Skin of body (tissue), 2 donors: Measurements from ENCODE around the gene ABCF3. TPM values are rescaled to one million over a fixed set of nuclear protein-coding genes. Genes with fewer than 3 reads are reported as not detected.
A peak's percentile ranks its signal among the peaks of the same experiment; 100 is the strongest.
"Not testable (repeated sequence)": the region's sequence is repeated elsewhere in the genome, so short reads cannot be mapped to it uniquely, and the experiment has no call there.

Source experiments
- DNase-seq: peaks from one replicate; lab custom pipeline; 2025; lab: John Stamatoyannopoulos, UW
- total RNA-seq: library from RNA; depleted of rRNA; stranded (reverse); fragments of >200 nt; gene quantifications from one replicate; pipeline ENCODE4 v1.2.3, GENCODE V29; 2014

ABCF3 gene
- 46.3 TPM for total RNA-seq

GRCh38 chr3:184186184-184186901, at the start of gene ABCF3:
Gene ABCF3, plus strand, starts transcription at chr3:184186199. Its CDS starts 9 bp downstream, at chr3:184186208.
- DNase-seq: no peak

- no peak for DNase-seq
Observed at GRCh38 chr3:184140436-184140835, 45.6 kb upstream of the ABCF3 start.

GRCh38 chr3:184142199-184142598, 43.8 kb upstream of the ABCF3 start:
- DNase-seq: no peak

GRCh38 chr3:184143327-184143726, 42.7 kb upstream of the ABCF3 start:
- no peak for DNase-seq

GRCh38 chr3:184144505-184144904, 41.5 kb upstream of the ABCF3 start:
- DNase-seq: no peak

- peak; percentile 52 for DNase-seq
Observed at GRCh38 chr3:184145111-184145524, 40.9 kb upstream of the ABCF3 start.

GRCh38 chr3:184145751-184146270, 40.2 kb upstream of the ABCF3 start:
- no peak for DNase-seq

- DNase-seq: no peak
Observed at GRCh38 chr3:184148076-184148475, 37.9 kb upstream of the ABCF3 start.

- DNase-seq: no peak
Observed at GRCh38 chr3:184149123-184149522, 36.9 kb upstream of the ABCF3 start.

- DNase-seq: not testable (repeated sequence)
Observed at GRCh38 chr3:184149770-184150169, 36.2 kb upstream of the ABCF3 start.

- peak; percentile 19 for DNase-seq
Observed at GRCh38 chr3:184154885-184155643, 30.9 kb upstream of the ABCF3 start, which contains the start of gene DVL3. Gene DVL3, plus strand, starts transcription at chr3:184155377. Its CDS starts 259 bp downstream, at chr3:184155636.

- peak; percentile 50 for DNase-seq
Observed at GRCh38 chr3:184155644-184156521, 30.1 kb upstream of the ABCF3 start.

GRCh38 chr3:184156522-184156955, 29.5 kb upstream of the ABCF3 start:
- peak; percentile 79 for DNase-seq

- DNase-seq: no peak
Observed at GRCh38 chr3:184157206-184157605, 28.8 kb upstream of the ABCF3 start.

GRCh38 chr3:184158404-184158803, 27.6 kb upstream of the ABCF3 start:
- no peak for DNase-seq

- no peak for DNase-seq
Observed at GRCh38 chr3:184160456-184160855, 25.5 kb upstream of the ABCF3 start.

GRCh38 chr3:184162571-184163070, 23.4 kb upstream of the ABCF3 start:
- not testable (repeated sequence) for DNase-seq

- DNase-seq: no peak
Observed at GRCh38 chr3:184164648-184165330, 21.2 kb upstream of the ABCF3 start.

- no peak for DNase-seq
Observed at GRCh38 chr3:184165543-184165942, 20.5 kb upstream of the ABCF3 start.

- DNase-seq: no peak
Observed at GRCh38 chr3:184166671-184167070, 19.3 kb upstream of the ABCF3 start.

GRCh38 chr3:184167786-184168185, 18.2 kb upstream of the ABCF3 start:
- DNase-seq: no peak
